GM12878 (cell line): ENCODE measurements around the gene SMIM26. TPM values are rescaled to one million over a fixed set of nuclear protein-coding genes. Genes with fewer than 3 reads are reported as not detected.
A peak's percentile ranks its signal among the peaks of the same experiment; 100 is the strongest.

ENCODE experiments used
- ATAC-seq: fragments of 200-7000 bp; cut with Tn5 transposase; 3 replicates; pipeline ENCODE4 v1.9.1; 2020; ENCODE audit warnings: mild to moderate bottlenecking, moderate library complexity
- BruUV-seq: library from RNA; stranded (reverse); fragments of 400-500 nt; replicated peaks from 2 replicates; lab custom pipeline; 2021; lab: Mats Ljungman, UMichigan
- CTCF ChIA-PET: fragments of 300-600 bp; sonication (Branson Sonifier 250); formaldehyde crosslinking; extraction: SDS; loops from one replicate; lab custom pipeline; 2021; ENCODE audit warnings: inconsistent platforms; lab: Yijun Ruan, JAX
- POLR2A ChIA-PET: fragments of 350-600 bp; formaldehyde crosslinking; extraction: SDS; loops from one replicate; lab custom pipeline; 2021; ENCODE audit warnings: inconsistent platforms; lab: Charles Lee
- RAD21 ChIA-PET: fragments of 300-600 bp; sonication (Branson Sonifier 250); formaldehyde crosslinking; loops from one replicate; lab custom pipeline; 2023; ENCODE audit warnings: antibody characterized with exemption; ENCODE audit not compliant: unreplicated experiment; lab: Charles Lee
- SMC1A ChIA-PET: fragments of 300-600 bp; sonication (Branson Sonifier 250); formaldehyde crosslinking; loops from one replicate; lab custom pipeline; 2023; ENCODE audit not compliant: unreplicated experiment, uncharacterized antibody; lab: Charles Lee
- DNase-seq: peaks from one replicate; pipeline ENCODE4 v3.0.0-alpha.2; 2011; ENCODE audit warnings: low read depth, low spot score
- FAIRE-seq: peaks from 3 replicates; lab custom pipeline; 2011; peaks lifted over from hg19 to GRCh38; lab: Jason Lieb, UNC
- H2AFZ ChIP-seq: 2 replicates; pipeline ENCODE4 v1.6.0; 2011; ENCODE audit warnings: low read depth, low read length, control low read depth; ENCODE audit not compliant: control insufficient read depth
- H3K27ac ChIP-seq: 2 replicates; pipeline ENCODE4 v1.5.1; 2011; ENCODE audit warnings: control low read depth; ENCODE audit not compliant: control insufficient read depth, insufficient read depth
- H3K27me3 ChIP-seq, 2 experiments: replicated peaks in 1 of 2; 2 replicates each; pipeline versions ENCODE4 v1.6.0 to v1.6.1; 2011; ENCODE audit warnings: low read length in 1 of 2; ENCODE audit not compliant: control insufficient read depth in 2 of 2, insufficient read depth in 2 of 2
- H3K36me3 ChIP-seq, 2 experiments: 2 replicates each; pipeline ENCODE4 v1.5.1; 2011; ENCODE audit warnings: low read length in 1 of 2; ENCODE audit not compliant: control insufficient read depth in 2 of 2, insufficient read depth in 2 of 2
- H3K4me1 ChIP-seq: 2 replicates; pipeline ENCODE4 v1.6.1; 2011; ENCODE audit warnings: mild to moderate bottlenecking, low read length, moderate library complexity, mixed read lengths; ENCODE audit not compliant: control insufficient read depth, insufficient read depth
- H3K4me2 ChIP-seq: 2 replicates; pipeline ENCODE4 v1.6.0; 2011; ENCODE audit warnings: control low read depth; ENCODE audit not compliant: control insufficient read depth, insufficient read depth
- H3K4me3 ChIP-seq: fragments of 200-600 bp; sonication (generic); 2 replicates; pipeline ENCODE4 v1.5.1; 2016
- H3K79me2 ChIP-seq: 2 replicates; pipeline ENCODE4 v1.6.0; 2011; ENCODE audit warnings: low read length; ENCODE audit not compliant: control insufficient read depth, insufficient read depth
- H3K9ac ChIP-seq: 2 replicates; pipeline ENCODE4 v1.8.0; 2011; ENCODE audit warnings: low read length, control low read depth, mixed read lengths; ENCODE audit not compliant: control insufficient read depth, insufficient read depth
- H3K9me3 ChIP-seq: replicated peaks from 3 replicates; pipeline ENCODE4 v1.5.1; 2011; ENCODE audit warnings: mild to moderate bottlenecking, low read length; ENCODE audit not compliant: control insufficient read depth, insufficient read depth
- H4K20me1 ChIP-seq: 2 replicates; pipeline ENCODE4 v1.6.0; 2011; ENCODE audit not compliant: control insufficient read depth, insufficient read depth
- BCLAF1 ChIP-seq: fragments of 450-650 bp; IDR thresholded peaks from 2 replicates; pipeline ENCODE4 v1.6.1; 2017; ENCODE audit warnings: antibody characterized with exemption, mild to moderate bottlenecking, moderate library complexity
- EED ChIP-seq: sonication (generic); IDR thresholded peaks from 2 replicates; pipeline ENCODE4 v1.6.1; 2016; ENCODE audit warnings: antibody characterized with exemption, low read depth
- FOXK2 ChIP-seq: fragments of 450-650 bp; IDR thresholded peaks from 2 replicates; pipeline ENCODE4 v1.6.1; 2017; ENCODE audit warnings: mild to moderate bottlenecking, moderate library complexity
- HCFC1 ChIP-seq: fragments of 150-350 bp; IDR thresholded peaks from 2 replicates; pipeline ENCODE4 v1.6.1; 2014; ENCODE audit warnings: low read length
- KDM1A ChIP-seq: fragments of 200-600 bp; sonication (generic); IDR thresholded peaks from 2 replicates; pipeline ENCODE4 v1.6.1; 2016; ENCODE audit warnings: borderline replicate concordance
- NBN ChIP-seq: fragments of 450-650 bp; IDR thresholded peaks from 2 replicates; pipeline ENCODE4 v1.6.1; 2016
- NRF1 ChIP-seq: conservative IDR thresholded peaks from 2 replicates; pipeline ENCODE4 v1.6.1; 2011; ENCODE audit warnings: mild to moderate bottlenecking, low read depth, low read length, improper control_type of control experiment
- PKNOX1 ChIP-seq: fragments of 450-650 bp; IDR thresholded peaks from 2 replicates; pipeline ENCODE4 v1.6.1; 2016; ENCODE audit warnings: mild to moderate bottlenecking
- POLR2A ChIP-seq: IDR thresholded peaks from 2 replicates; pipeline ENCODE4 v1.6.1; 2011; ENCODE audit warnings: low read depth, mild to moderate bottlenecking, low read length
- RFX5 ChIP-seq: IDR thresholded peaks from 2 replicates; pipeline ENCODE4 v1.6.1; 2011; ENCODE audit warnings: low read depth, low read length, improper control_type of control experiment
- SMAD1 ChIP-seq: fragments of 450-650 bp; IDR thresholded peaks from 2 replicates; pipeline ENCODE4 v1.6.1; 2018; ENCODE audit warnings: mild to moderate bottlenecking, low read depth; ENCODE audit not compliant: partially characterized antibody
- SMARCA5 ChIP-seq: fragments of 450-650 bp; IDR thresholded peaks from 2 replicates; pipeline ENCODE4 v1.6.1; 2017; ENCODE audit warnings: mild to moderate bottlenecking
- SPI1 ChIP-seq: IDR thresholded peaks from 2 replicates; pipeline ENCODE4 v1.6.1; 2011; ENCODE audit warnings: low read depth, mild to moderate bottlenecking, low read length, moderate library complexity, borderline replicate concordance; ENCODE audit not compliant: insufficient read depth
- ZNF274 ChIP-seq: IDR thresholded peaks from one replicate; pipeline ENCODE4 v1.8.0; 2011; ENCODE audit not compliant: insufficient read length, insufficient read depth
- WGBS: methylation state at CpG from one replicate; pipeline ENCODE4 v1.1.6; 2016; ENCODE audit warnings: low lambda C conversion rate; ENCODE audit not compliant: insufficient replicate concordance, insufficient coverage; ENCODE audit errors: missing lambda C conversion rate; 5-methylcytosine and 5-hydroxymethylcytosine counted together
- in situ Hi-C: fragments of 300-500 bp; cut with MboI; formaldehyde crosslinking; loops from 9 replicates; pipeline ENCODE4 v1.14.3; 2018; ENCODE audit warnings: mixed read lengths
- intact Hi-C: fragments of 100-400 bp; cut with micrococcal nuclease; formaldehyde crosslinking; loops from one replicate; pipeline ENCODE4 v1.14.2; 2022; ENCODE audit not compliant: unreplicated experiment
- polyA plus RNA-seq, 11 experiments: library from polyadenylated mRNA; depleted of rRNA in 4 of 11; unstranded in 6 of 11; stranded (reverse) in 5 of 11; fragments of >200 nt; fragmentation: Nextera tagmentation in 4 of 11; fragmentation: Illumina TruSeq in 1 of 11; extraction: Ambion mirVana in 4 of 11; extraction: Trizol in 1 of 11; gene quantifications; 1 replicate in 1 of 11; 2 replicates in 10 of 11; pipeline versions ENCODE4 v1.2.1 to v1.2.3, GENCODE V29; 2011 to 2016; ENCODE audit warnings: inconsistent platforms in 2 of 11, missing spikeins in 2 of 11, low read depth in 1 of 11
- total RNA-seq, 4 experiments: library from RNA; depleted of rRNA in 3 of 4; stranded (reverse); fragments of >200 nt in 3 of 4; fragmentation: Illumina TruSeq in 1 of 4; extraction: Trizol in 1 of 4; gene quantifications; 2 replicates each; pipeline versions ENCODE4 v1.2.1 to v1.2.3, GENCODE V29; 2013 to 2021

Gene SMIM26
- total and polyA plus RNA-seq, 10 of the 15 experiments (the other 5 are each of a cell fraction or from before 2014, with no cell fraction given): 74.3 to 329 (median 176) TPM

GRCh38 chr20:18571578-18571977 is 4.3 kb downstream of the SMIM26 start:
- DNase-seq (no peak), FAIRE-seq (no peak), ATAC-seq (no peak)
- H3K4me2 ChIP-seq: no peak overlapping the region
- BruUV-seq: no TSS peak
- no peak for TF ChIP-seq FOXK2
- peak; percentile 65; the same call in 1 of the 2 replicates for TF ChIP-seq SPI1
- TF ChIP-seq, all 136 proteins: peak for 1
- H3K4me1 ChIP-seq: peaks cover 4% of the 10 kb centered on the region; the same call in 1 of the 2 replicates
- H3K9ac ChIP-seq: no peak overlapping the region
- no peaks in the 10 kb centered on the region for H4K20me1 ChIP-seq
- WGBS: 100% methylated on average over 2 of the region's 2 CpGs
- ChIA-PET CTCF (no interaction called here), RAD21 (no interaction called here), POLR2A (interaction anchor here (1.6 kb wide), 1 partner anchor 17 kb away, joined by 4 read pairs; no protein-coding TSS in a partner anchor), SMC1A (interaction anchor here (1.1 to 1.2 kb wide), 2 partner anchors 11 to 12 kb away, joined by 3 to 6 read pairs; no protein-coding TSS in a partner anchor)
- no peak overlapping the region for H2AFZ ChIP-seq
- H3K79me2 ChIP-seq: peaks cover 16% of the 10 kb centered on the region
- peaks cover 0 to 5% of the 10 kb centered on the region in 2 experiments; a peak in 1 of 4 replicates for H3K36me3 ChIP-seq
- H3K9me3 ChIP-seq: no peaks in the 10 kb centered on the region; the same call in 2 of the 3 replicates
- no peaks in the 10 kb centered on the region for H3K27me3 ChIP-seq
- H3K27ac ChIP-seq: no peak overlapping the region
- in situ Hi-C loops: no loop called here
- no peak overlapping the region for H3K4me3 ChIP-seq
- intact Hi-C loops: no loop called here

- ChIA-PET POLR2A (no interaction called here), RAD21 (no interaction called here), SMC1A (no interaction called here), CTCF (no interaction called here)
- ATAC-seq: no peak
- no peak for DNase-seq
- H3K4me3 ChIP-seq: no peak overlapping the region
- no TSS peak for BruUV-seq
- no peaks in the 10 kb centered on the region for H3K9me3 ChIP-seq
- H3K4me2 ChIP-seq: no peak overlapping the region
- no peak overlapping the region for H2AFZ ChIP-seq
- FAIRE-seq: no peak
- in situ Hi-C loops: loop anchor here (25.0 kb wide), 1 partner anchor 1434 kb away; the partner anchor contains the start of gene NAA20
- H3K36me3 ChIP-seq: no peaks in the 10 kb centered on the region
- intact Hi-C loops: no loop called here
- no peaks in the 10 kb centered on the region for H3K4me1 ChIP-seq
- no peaks in the 10 kb centered on the region for H3K79me2 ChIP-seq
- H3K9ac ChIP-seq: no peak overlapping the region
- WGBS: 86% methylated on average over 6 of the region's 6 CpGs
- no peaks in the 10 kb centered on the region for H4K20me1 ChIP-seq
- no peaks in the 10 kb centered on the region for H3K27me3 ChIP-seq
- no peak overlapping the region for H3K27ac ChIP-seq
- TF ChIP-seq POLR2A (no peak), RFX5 (no peak), SMARCA5 (no peak), ZNF274 (no peak), BCLAF1 (no peak), PKNOX1 (no peak), FOXK2 (no peak), NRF1 (no peak), NBN (no peak), SMAD1 (no peak), EED (no peak), KDM1A (no peak), HCFC1 (no peak)
Observed at GRCh38 chr20:18577942-18578341, 10.7 kb downstream of the SMIM26 start.
